Heart left ventricle (tissue), 13 donors: ENCODE data around the gene FADS3.

Experiments
- POLR2A ChIP-seq, 2 donors: fragments of 450-650 bp; IDR thresholded peaks; one replicate each; pipeline ENCODE4 v1.6.1; 2017; ENCODE audit warnings: antibody characterized with exemption in 2 of 2, mild to moderate bottlenecking in 2 of 2, moderate library complexity in 2 of 2
- TF ChIP-seq, protein P1 (sequence below), 12 donors: fragments of 200-600 bp; sonication (generic) in 4 of 12; IDR thresholded peaks; one replicate each; pipeline versions ENCODE4 v1.5.0 to v1.8.0; 2018 to 2022; ENCODE audit warnings: antibody characterized with exemption in 12 of 12, mild to moderate bottlenecking in 5 of 12
- donor health status: ischemic (EF 13 %, LVEDD 7.1; RV severe dilation, severe dysfunction).
- donor health status: DM: no; HTN: yes; CAD: no.
- donor health status: DM: no; HTN: no; CAD: no.
- donor health status: ischemic (EF 25% LVEDD 6.9; RV normal size, moderate dysfunction).
- donor health status: ischemic (EF 25% LVEDD 5.7; RV mildly dilated, moderate dysfunction).
- donor health status: ischemic (EF 35%, LVEDD 5.7; RV mildly dilated, moderate dysfunction).
- donor health status: nonischemic (EF 11% LVEDD 7.7; RV severe dilation, severe dysfunction).
- donor health status: DM: yes; HTN: yes; CAD: no.
- donor health status: PGD.
- donor health status: ischemic (EF 29% LVEDD 5.4; RV normal size, mild dysfunction).
- donor health status: nonischemic (EF 23%, LVEDD 6.1; RV moderate dilation, normal function).

- TF ChIP-seq, protein P1, sequence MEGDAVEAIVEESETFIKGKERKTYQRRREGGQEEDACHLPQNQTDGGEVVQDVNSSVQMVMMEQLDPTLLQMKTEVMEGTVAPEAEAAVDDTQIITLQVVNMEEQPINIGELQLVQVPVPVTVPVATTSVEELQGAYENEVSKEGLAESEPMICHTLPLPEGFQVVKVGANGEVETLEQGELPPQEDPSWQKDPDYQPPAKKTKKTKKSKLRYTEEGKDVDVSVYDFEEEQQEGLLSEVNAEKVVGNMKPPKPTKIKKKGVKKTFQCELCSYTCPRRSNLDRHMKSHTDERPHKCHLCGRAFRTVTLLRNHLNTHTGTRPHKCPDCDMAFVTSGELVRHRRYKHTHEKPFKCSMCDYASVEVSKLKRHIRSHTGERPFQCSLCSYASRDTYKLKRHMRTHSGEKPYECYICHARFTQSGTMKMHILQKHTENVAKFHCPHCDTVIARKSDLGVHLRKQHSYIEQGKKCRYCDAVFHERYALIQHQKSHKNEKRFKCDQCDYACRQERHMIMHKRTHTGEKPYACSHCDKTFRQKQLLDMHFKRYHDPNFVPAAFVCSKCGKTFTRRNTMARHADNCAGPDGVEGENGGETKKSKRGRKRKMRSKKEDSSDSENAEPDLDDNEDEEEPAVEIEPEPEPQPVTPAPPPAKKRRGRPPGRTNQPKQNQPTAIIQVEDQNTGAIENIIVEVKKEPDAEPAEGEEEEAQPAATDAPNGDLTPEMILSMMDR (IDR thresholded peaks at IDR 0.05), result no peak
- TF ChIP-seq POLR2A (IDR thresholded peaks at IDR 0.05), result no peak
Observed at GRCh38 chr11:61880454-61880853, 10.9 kb downstream of the FADS3 start.
